Stimulated activated CD4-positive, alpha-beta T cell treated with anti-CD3 and anti-CD28 coated beads, Interleukin-4, amount 100 ng/mL, for 24 hours (primary cell): ENCODE measurements around the gene RHBDL3.
"Not testable (repeated sequence)": the region's sequence is repeated elsewhere in the genome, so short reads cannot be mapped to it uniquely, and the experiment has no call there.

Experiments used
- DNase-seq: peaks from one replicate; pipeline ENCODE4 v3.0.0-alpha.2; 2020

Gene RHBDL3

GRCh38 chr17:32331243-32332040 is 65.8 kb downstream of the RHBDL3 start:
- DNase-seq, result no peak

GRCh38 chr17:32333187-32333586 is 67.6 kb downstream of the RHBDL3 start:
- no peak for DNase-seq

DNA sequence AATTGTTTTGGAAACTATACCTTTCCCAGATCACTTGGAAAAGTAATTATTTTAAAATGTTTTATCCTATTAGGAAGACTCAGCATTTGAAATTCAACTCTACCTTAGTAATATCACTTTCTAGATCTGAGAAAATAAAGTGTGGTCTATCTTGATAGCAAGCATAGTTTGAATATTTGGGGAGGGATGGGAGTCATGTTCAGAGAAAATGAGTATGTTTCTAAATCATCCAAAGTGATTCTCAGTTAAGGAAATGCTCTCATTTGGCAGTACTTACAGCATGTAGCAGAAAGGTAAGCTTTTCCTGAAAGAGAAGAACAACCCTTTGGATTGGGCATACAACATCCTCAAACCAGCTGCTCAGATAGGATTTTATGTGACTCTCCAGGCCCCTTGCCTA is 69.4 kb downstream of the RHBDL3 start:
- no peak for DNase-seq

DNA sequence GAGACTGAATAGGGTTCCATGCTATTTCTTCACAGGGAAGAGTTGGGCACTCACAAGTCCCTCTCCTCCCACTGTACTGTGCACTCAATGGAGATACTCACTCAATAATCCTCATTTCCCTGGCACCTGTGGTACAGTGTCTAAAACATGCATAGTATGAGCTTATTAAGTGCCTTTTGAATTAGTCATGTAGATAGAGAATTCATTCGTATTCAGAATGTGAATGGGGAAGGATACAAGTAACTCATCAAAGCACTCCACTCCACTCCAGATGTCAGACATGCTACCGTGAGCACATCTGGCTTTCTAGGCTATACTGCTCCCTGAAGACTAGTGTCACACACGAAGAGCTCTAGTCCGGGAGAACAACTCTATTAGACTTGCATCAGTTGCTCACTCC is 70.1 kb downstream of the RHBDL3 start:
- no peak for DNase-seq

GRCh38 chr17:32341141-32341856 is 75.7 kb downstream of the RHBDL3 start:
- DNase-seq, result peak; percentile 54

- peak; percentile 85 for DNase-seq
Observed at GRCh38 chr17:32341857-32342602, 76.4 kb downstream of the RHBDL3 start, which contains the start of gene C17orf75. Gene C17orf75, minus strand, starts transcription at chr17:32342173. Its CDS starts 34 bp downstream, at chr17:32342139.

GRCh38 chr17:32342603-32343325 is 77.1 kb downstream of the RHBDL3 start:
- no peak for DNase-seq

- DNase-seq, result no peak
Observed at GRCh38 chr17:32345951-32346600, 80.4 kb downstream of the RHBDL3 start.

DNA sequence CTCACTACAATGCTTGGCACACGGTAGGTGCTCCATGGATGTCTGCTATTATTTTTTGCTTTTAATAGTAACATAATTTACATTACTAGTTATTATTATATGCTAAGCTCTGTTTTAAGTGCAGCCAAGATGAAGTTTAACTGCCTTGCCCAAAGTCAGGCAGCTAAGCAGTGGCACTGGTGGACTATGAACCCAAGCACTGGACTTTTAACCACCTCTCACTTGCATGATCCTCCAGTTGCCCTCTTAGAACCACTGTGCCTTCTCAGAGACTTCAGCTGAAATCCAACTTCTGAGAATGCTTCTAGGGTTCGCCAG is 82.8 kb downstream of the RHBDL3 start:
- no peak for DNase-seq

GRCh38 chr17:32349503-32349853 is 83.8 kb downstream of the RHBDL3 start:
- DNase-seq, result peak; percentile 21

- peak; percentile 96 for DNase-seq
Observed at GRCh38 chr17:32349854-32350665, 84.4 kb downstream of the RHBDL3 start, which contains the start of gene ZNF207. Gene ZNF207, plus strand, starts transcription at chr17:32350157. Its CDS starts 129 bp downstream, at chr17:32350286.

DNA sequence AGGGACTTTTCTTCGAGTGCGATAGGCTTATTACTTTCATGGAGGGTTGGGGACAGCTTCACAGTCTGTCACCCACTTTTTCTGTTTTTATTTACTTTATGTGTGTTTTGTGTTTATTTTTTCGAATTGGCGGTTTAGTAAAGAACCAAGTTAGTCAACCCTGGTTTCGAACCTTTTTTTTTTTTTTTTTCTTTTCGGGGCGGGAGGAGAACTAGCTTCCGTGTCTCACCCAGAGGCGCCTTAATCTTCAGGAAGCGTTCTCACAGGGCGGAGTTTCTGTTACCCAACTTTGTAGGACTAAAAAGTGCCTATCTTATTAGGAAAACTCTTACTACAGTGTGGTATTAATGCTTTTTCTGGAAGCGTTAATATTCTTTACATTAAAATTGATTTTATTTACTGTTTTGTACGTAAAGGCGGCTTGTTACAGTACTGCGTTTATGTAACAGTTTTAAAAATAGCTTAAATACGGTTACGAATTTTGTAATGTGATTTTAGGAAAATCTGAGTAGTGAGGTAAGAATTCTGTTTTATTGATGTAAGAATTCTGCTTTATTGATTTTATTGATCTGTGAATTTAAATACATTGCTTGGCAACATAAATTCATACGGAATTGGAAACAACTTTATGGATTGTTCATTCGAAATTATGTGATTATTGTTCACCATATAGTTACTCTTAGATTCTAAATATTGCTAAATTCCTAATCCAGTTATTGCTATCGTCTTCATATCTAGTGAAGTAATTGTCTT is 85.2 kb downstream of the RHBDL3 start:
- DNase-seq, result peak; percentile 51

DNA sequence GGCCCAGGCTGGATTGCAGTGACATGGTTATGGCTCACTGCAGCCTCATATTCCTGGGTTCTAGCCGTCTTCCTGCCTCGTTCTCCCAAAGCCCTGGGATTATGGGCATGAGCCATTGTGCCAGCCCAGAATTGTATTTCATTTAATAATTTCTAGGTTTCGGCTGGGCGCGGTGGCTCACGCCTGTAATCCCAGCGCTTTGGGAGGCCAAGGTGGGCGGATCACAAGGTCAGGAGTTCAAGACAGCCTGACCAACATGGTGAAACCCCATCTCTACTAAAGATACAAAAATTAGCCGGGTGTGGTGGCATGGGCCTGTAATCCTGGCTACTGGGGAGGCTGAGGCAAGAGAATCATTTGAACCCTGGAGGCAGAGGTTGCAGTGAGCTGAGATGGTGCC is 87.1 kb downstream of the RHBDL3 start:
- not testable (repeated sequence) for DNase-seq

DNA sequence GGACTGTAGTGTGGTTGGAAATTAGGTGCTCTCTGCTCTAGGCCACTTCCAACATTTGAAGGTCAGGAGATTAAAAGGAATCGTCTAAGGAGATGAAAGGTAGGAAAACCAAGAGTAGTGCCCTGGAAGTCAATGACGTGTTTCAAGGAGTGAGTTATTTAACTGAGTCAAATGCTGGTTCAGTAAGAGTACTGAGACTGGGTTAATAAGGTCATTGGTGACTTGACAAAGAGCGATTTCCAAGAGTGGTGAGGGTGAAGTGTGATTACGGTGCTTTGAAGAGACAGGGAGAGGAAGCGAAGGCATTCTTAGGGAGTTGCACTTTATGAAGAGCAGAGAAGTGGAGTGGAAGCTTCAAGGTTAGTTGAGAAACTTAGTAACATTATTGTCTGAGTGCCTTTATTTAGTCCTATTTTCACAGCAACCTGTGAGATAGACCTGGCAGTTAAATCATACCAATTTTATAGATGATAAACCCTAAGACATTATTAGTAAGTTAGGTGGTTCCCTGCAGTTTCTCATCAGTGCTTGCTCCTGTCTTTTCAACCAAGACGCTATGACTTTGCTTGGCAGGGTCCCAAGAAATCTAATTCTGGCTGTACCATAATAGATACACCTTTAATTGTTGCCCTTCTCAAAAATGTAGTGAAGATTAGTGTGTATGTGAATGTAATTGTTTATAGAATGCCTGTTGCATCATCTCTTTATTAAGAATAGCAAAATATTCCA is 90.2 kb downstream of the RHBDL3 start:
- no peak for DNase-seq

- no peak for DNase-seq
Observed at GRCh38 chr17:32356378-32356743, 90.7 kb downstream of the RHBDL3 start.

GRCh38 chr17:32356750-32357149 is 91.1 kb downstream of the RHBDL3 start:
- DNase-seq, result no peak

DNA sequence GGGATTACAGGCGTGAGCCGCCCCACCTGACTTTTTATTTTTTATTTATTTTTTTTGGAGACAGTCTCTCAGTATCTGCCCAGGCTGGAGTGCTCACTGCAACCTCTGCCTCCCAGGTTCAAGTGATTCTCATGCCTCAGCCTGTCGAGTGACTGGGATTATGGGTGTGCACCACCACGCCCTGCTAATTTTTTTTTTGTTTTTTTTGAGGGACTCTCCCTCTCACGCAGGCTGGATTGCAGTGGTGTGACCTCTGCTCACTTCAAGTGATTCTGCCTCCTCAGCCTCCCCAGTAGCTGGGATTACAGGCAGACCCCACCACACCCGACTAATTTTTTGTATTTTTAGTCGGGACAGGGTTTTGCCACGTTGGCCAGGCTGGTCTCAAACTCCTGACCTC is 92.0 kb downstream of the RHBDL3 start:
- DNase-seq, result no peak

DNA sequence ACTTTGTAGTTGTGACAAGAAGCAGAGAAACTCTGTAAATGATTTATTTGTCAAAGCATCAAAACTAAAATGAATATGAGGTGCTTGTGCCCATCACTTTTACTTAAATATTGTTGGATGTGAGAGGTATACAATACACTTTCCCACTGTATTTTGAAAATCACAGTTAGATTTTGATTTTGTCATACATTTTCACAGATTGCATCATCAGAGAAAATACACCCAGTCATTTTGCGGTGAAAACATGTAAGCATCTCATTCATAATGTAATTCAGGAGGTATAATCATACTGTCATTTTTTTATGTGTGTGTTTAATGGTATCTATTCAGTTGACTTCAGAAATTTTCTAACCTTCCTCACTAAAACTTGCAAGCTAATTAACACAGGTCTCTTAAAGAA is 95.6 kb downstream of the RHBDL3 start:
- DNase-seq, result no peak

DNA sequence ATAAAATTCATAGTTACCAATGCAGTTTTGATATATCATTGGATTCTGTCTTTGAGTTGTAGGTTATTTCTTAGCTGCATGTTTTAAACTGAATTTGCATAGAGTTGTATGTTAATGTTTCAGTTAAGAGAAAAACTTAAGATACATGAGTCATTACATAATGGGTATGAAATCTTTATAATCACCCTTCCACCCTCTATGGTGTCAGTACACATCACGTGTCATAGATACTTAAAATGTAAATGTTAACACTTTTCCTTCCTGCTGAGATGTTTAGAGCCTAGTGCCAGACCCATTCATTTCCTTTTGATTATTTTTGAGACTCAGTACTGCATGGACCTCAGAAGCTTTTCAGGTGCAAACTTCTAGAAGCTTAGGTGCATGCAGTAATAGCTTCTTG is 104.8 kb downstream of the RHBDL3 start:
- DNase-seq, result no peak
